Neural progenitor cell (in vitro differentiated cells): ENCODE results near the gene MAD2L2. TPM values are rescaled to one million over a fixed set of nuclear protein-coding genes. Genes with fewer than 3 reads are reported as not detected.

Experiments
- DNase-seq: peaks from one replicate; pipeline ENCODE4 v3.0.0-alpha.2; 2016; ENCODE audit warnings: low spot score
- H2AFZ ChIP-seq: fragments of 200-600 bp; sonication (generic); replicated peaks from 2 replicates; pipeline ENCODE4 v1.6.1; 2016; ENCODE audit warnings: antibody characterized with exemption
- H3F3A ChIP-seq: fragments of 200-600 bp; sonication (generic); 2 replicates; pipeline ENCODE4 v1.6.1; 2016; ENCODE audit warnings: antibody characterized with exemption, low read depth
- H3K27ac ChIP-seq: fragments of 200-600 bp; sonication (generic); 2 replicates; pipeline ENCODE4 v1.5.1; 2016; ENCODE audit warnings: mild to moderate bottlenecking
- H3K27me3 ChIP-seq: fragments of 200-600 bp; sonication (generic); 2 replicates; pipeline ENCODE4 v1.6.1; 2016; ENCODE audit warnings: mild to moderate bottlenecking, moderate library complexity
- H3K36me3 ChIP-seq: fragments of 200-600 bp; sonication (generic); 2 replicates; pipeline ENCODE4 v1.5.1; 2016
- H3K4me1 ChIP-seq: fragments of 200-600 bp; sonication (generic); 2 replicates; pipeline ENCODE4 v1.6.1; 2016; ENCODE audit warnings: mixed run types
- H3K4me2 ChIP-seq: fragments of 200-600 bp; sonication (generic); 2 replicates; pipeline ENCODE4 v1.6.1; 2016
- H3K4me3 ChIP-seq: fragments of 200-600 bp; sonication (generic); 2 replicates; pipeline ENCODE4 v1.5.1; 2016
- H3K79me2 ChIP-seq: fragments of 200-600 bp; sonication (generic); 2 replicates; pipeline ENCODE4 v1.6.1; 2016; ENCODE audit warnings: low read depth
- H3K9ac ChIP-seq: fragments of 200-600 bp; sonication (generic); 2 replicates; pipeline ENCODE4 v1.6.1; 2016
- H3K9me3 ChIP-seq: fragments of 200-600 bp; sonication (generic); 2 replicates; pipeline ENCODE4 v1.5.1; 2016; ENCODE audit warnings: low read depth
- H4K20me1 ChIP-seq: fragments of 200-600 bp; sonication (generic); 2 replicates; pipeline ENCODE4 v1.6.1; 2016; ENCODE audit warnings: low read depth
- H3K27ac Mint-ChIP-seq: 3 replicates; pipeline ENCODE4 v1.8.0; 2021; ENCODE audit warnings: mixed read lengths
- H3K27me3 Mint-ChIP-seq: 2 replicates; pipeline ENCODE4 v1.8.0; 2022; ENCODE audit warnings: low read depth, mild to moderate bottlenecking, inconsistent platforms, moderate library complexity, mixed read lengths; ENCODE audit not compliant: insufficient read depth
- H3K36me3 Mint-ChIP-seq: 3 replicates; pipeline ENCODE4 v1.8.0; 2021; ENCODE audit warnings: mixed read lengths
- H3K4me1 Mint-ChIP-seq: 3 replicates; pipeline ENCODE4 v1.8.0; 2021; ENCODE audit warnings: mixed read lengths
- H3K4me3 Mint-ChIP-seq: 3 replicates; pipeline ENCODE4 v1.8.0; 2021; ENCODE audit warnings: mild to moderate bottlenecking, moderate library complexity, mixed read lengths
- H3K9me3 Mint-ChIP-seq: 3 replicates; pipeline ENCODE4 v1.8.0; 2020; ENCODE audit warnings: mixed read lengths
- EZH2 ChIP-seq: fragments of 200-600 bp; sonication (generic); IDR thresholded peaks from 2 replicates; pipeline ENCODE4 v1.6.1; 2017; ENCODE audit warnings: antibody characterized with exemption, mild to moderate bottlenecking, moderate library complexity
- EZH2phosphoT487 ChIP-seq: fragments of 200-600 bp; sonication (generic); IDR thresholded peaks from 2 replicates; pipeline ENCODE4 v1.6.1; 2017; ENCODE audit warnings: antibody characterized with exemption
- total RNA-seq: library from RNA; depleted of rRNA; stranded (reverse); fragments of >200 nt; gene quantifications from 2 replicates; pipeline ENCODE4 v1.2.3, GENCODE V29; 2015; ENCODE audit warnings: low replicate concordance
- TF ChIP-seq, protein P1 (sequence below): fragments of 200-600 bp; sonication (generic); IDR thresholded peaks from 2 replicates; pipeline ENCODE4 v1.5.1; 2017; ENCODE audit warnings: antibody characterized with exemption, mild to moderate bottlenecking

MAD2L2 gene
- total RNA-seq, 1 donor from 2014 or later: 108 TPM

DNA sequence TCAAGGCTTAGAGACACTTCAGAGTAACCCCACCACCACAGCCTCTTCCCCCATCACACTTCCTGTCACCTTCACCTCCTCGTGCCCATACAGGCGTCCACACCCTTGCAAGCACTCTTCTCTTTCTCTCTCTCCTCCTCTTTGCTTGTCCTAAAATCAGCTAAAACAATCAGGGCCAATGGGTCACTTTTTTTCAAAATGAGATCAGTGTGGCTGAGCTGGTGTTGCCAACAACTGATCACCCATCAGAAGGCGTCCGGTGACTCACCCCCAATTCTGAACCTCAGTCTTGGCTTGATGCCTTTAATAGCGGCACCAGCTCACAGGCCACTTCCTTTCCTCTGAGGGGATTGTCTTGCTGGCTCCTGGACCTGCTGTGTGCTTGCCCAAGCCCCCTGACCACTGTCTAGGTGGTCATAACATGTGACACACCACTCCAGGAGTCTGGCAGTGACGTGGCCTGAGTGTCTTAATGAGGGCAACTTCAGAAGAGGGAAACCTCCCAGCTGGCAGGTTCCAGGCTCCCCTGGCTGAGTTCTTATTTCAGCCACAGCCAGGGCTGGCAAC is 12.2 kb upstream of the MAD2L2 start:
- DNase-seq: peak; percentile 13
- Mint-ChIP-seq H3K27me3 (peaks cover 18% of the 10 kb centered on the region), H3K27ac (no peak overlapping the region), H3K9me3 (no peaks in the 10 kb centered on the region), H3K4me3 (peak overlapping the region; percentile 85), H3K4me1 (peaks cover 36% of the 10 kb centered on the region), H3K36me3 (no peaks in the 10 kb centered on the region)
- Histone ChIP-seq H3K27me3 (peaks cover 11% of the 10 kb centered on the region), H3K4me3 (peak overlapping the region; percentile 97), H3K4me1 (peaks cover 48% of the 10 kb centered on the region), H3K27ac (no peak overlapping the region), H3F3A (peaks cover 77% of the 10 kb centered on the region), H3K36me3 (no peaks in the 10 kb centered on the region), H3K9ac (no peak overlapping the region), H3K9me3 (no peaks in the 10 kb centered on the region), H4K20me1 (peaks cover 56% of the 10 kb centered on the region), H2AFZ (no peak overlapping the region), H3K4me2 (peak overlapping the region; percentile 93), H3K79me2 (peaks cover 89% of the 10 kb centered on the region)
- TF ChIP-seq EZH2phosphoT487 (no peak), EZH2 (no peak)
- TF ChIP-seq, protein P1, sequence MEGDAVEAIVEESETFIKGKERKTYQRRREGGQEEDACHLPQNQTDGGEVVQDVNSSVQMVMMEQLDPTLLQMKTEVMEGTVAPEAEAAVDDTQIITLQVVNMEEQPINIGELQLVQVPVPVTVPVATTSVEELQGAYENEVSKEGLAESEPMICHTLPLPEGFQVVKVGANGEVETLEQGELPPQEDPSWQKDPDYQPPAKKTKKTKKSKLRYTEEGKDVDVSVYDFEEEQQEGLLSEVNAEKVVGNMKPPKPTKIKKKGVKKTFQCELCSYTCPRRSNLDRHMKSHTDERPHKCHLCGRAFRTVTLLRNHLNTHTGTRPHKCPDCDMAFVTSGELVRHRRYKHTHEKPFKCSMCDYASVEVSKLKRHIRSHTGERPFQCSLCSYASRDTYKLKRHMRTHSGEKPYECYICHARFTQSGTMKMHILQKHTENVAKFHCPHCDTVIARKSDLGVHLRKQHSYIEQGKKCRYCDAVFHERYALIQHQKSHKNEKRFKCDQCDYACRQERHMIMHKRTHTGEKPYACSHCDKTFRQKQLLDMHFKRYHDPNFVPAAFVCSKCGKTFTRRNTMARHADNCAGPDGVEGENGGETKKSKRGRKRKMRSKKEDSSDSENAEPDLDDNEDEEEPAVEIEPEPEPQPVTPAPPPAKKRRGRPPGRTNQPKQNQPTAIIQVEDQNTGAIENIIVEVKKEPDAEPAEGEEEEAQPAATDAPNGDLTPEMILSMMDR: no peak

GRCh38 chr1:11691928-11692711 is 11.2 kb upstream of the MAD2L2 start:
- Mint-ChIP-seq H3K27me3 (peaks cover 21% of the 10 kb centered on the region), H3K9me3 (no peaks in the 10 kb centered on the region), H3K4me1 (peaks cover 36% of the 10 kb centered on the region), H3K27ac (peak overlapping the region; percentile 69), H3K36me3 (no peaks in the 10 kb centered on the region), H3K4me3 (peak overlapping the region; percentile 89)
- Histone ChIP-seq H2AFZ (peak overlapping the region; percentile 88), H3K36me3 (no peaks in the 10 kb centered on the region), H4K20me1 (peaks cover 57% of the 10 kb centered on the region), H3K27me3 (peaks cover 11% of the 10 kb centered on the region), H3K4me3 (peak overlapping the region; percentile 97), H3K27ac (no peak overlapping the region), H3K4me1 (peaks cover 48% of the 10 kb centered on the region), H3F3A (peaks cover 70% of the 10 kb centered on the region), H3K79me2 (peaks cover 90% of the 10 kb centered on the region), H3K9ac (no peak overlapping the region), H3K4me2 (peak overlapping the region; percentile 93), H3K9me3 (no peaks in the 10 kb centered on the region)
- peak; percentile 55 for DNase-seq
- peak; percentile 37 for TF ChIP-seq EZH2
- TF ChIP-seq, protein P1: no peak
- TF ChIP-seq EZH2phosphoT487: no peak

GRCh38 chr1:11691302-11691914 is 10.5 kb upstream of the MAD2L2 start, which contains the start of gene DRAXIN:
Gene DRAXIN (plus strand): TSS chr1:11691710. CDS start chr1:11706259, 14,549 bp downstream.
- H3K27ac Mint-ChIP-seq: peak within 1 kb of the TSS; percentile 69
- H3K36me3 Mint-ChIP-seq: no peaks in the 10 kb centered on the region
- Histone ChIP-seq H3K9me3 (no peaks in the 10 kb centered on the region), H3K27ac (peak within 1 kb of the TSS; percentile 84), H3K4me1 (peaks cover 48% of the 10 kb centered on the region), H3K4me2 (peak within 1 kb of the TSS; percentile 93), H3K79me2 (peaks cover 90% of the 10 kb centered on the region), H2AFZ (peak within 1 kb of the TSS; percentile 88), H3F3A (peaks cover 65% of the 10 kb centered on the region), H3K27me3 (peaks cover 11% of the 10 kb centered on the region), H3K36me3 (no peaks in the 10 kb centered on the region), H4K20me1 (peaks cover 55% of the 10 kb centered on the region), H3K9ac (peak within 1 kb of the TSS; percentile 91), H3K4me3 (peak within 1 kb of the TSS; percentile 97)
- TF ChIP-seq, protein P1: no peak
- TF ChIP-seq EZH2 (no peak), EZH2phosphoT487 (no peak)
- DNase-seq: peak; percentile 90
- peak within 1 kb of the TSS; percentile 94 for H3K4me3 Mint-ChIP-seq
- peaks cover 36% of the 10 kb centered on the region for H3K4me1 Mint-ChIP-seq
- no peaks in the 10 kb centered on the region for H3K9me3 Mint-ChIP-seq
- H3K27me3 Mint-ChIP-seq: peaks cover 22% of the 10 kb centered on the region
